CD4-positive, alpha-beta T cell treated with Interferon alpha-2 for 1 hour (primary cell): ENCODE measurements around the gene PTPRE.

Experiments used
- DNase-seq, 2 donors: peaks; one replicate each; pipeline ENCODE4 v3.0.0-alpha.2; 2020 to 2022

The PTPRE gene

GRCh38 chr10:128049226-128050120 is 142.6 kb downstream of the PTPRE start:
- DNase-seq = no peak

- DNase-seq = no peak
Measured at GRCh38 chr10:128050121-128050516, 143.2 kb downstream of the PTPRE start.

- peak in 1 of 2 donors; percentile 52 for DNase-seq
Measured at GRCh38 chr10:128050936-128051335, 144.0 kb downstream of the PTPRE start.

GRCh38 chr10:128051548-128051947 is 144.6 kb downstream of the PTPRE start:
- DNase-seq = no peak

GRCh38 chr10:128052696-128053095 is 145.8 kb downstream of the PTPRE start:
- no peak for DNase-seq

- no peak for DNase-seq
Measured at GRCh38 chr10:128053356-128053755, 146.5 kb downstream of the PTPRE start.

GRCh38 chr10:128054163-128054970 is 147.5 kb downstream of the PTPRE start:
- peak in 1 of 2 donors; percentile 53 for DNase-seq

- DNase-seq = no peak
Measured at GRCh38 chr10:128055061-128055868, 148.4 kb downstream of the PTPRE start.

GRCh38 chr10:128056303-128057050 is 149.6 kb downstream of the PTPRE start:
- no peak for DNase-seq

DNA sequence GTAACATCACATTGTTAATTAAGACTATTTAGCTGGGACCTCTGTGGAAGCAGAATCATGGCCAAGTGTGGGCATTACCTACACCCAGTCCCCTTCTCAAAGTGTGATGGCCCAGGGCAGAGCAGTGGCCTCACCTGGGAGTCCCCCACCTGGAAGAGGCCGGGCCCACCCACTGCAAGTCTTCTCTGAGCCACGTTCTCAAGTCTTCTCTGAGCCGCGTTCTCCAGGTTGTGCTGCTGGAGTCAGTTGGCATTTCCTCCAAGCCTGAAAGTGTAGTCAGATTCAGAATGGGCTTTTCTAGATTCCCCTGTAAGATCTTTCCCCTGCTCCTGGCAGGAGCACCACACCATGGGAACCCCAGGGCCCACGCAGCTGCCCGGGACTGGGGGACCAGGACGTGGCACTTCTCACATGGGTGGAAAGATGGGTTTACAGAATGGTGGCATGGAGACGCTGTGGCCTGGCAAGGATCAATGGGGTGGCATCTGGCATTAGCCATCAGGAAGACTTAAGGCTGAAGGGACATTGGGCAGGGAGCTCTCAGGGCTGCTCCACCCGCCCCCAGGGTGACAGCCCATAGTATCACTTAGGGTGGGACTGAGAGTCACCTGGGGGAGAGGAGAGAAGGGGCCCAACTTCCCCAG is 151.3 kb downstream of the PTPRE start:
- DNase-seq = no peak

- DNase-seq = no peak
Measured at GRCh38 chr10:128058750-128059134, 151.8 kb downstream of the PTPRE start.

- DNase-seq = no peak
Measured at GRCh38 chr10:128059266-128059981, 152.5 kb downstream of the PTPRE start.

DNA sequence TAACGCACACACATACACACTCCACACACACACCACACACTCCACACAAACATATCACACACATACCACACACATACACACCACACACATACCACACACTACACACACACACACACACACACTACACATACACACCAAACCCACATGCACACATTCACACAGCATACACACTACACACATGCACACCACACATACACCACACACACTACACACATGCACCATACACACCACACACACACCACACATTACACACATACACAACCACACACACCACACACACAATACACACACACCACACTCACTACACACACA is 153.0 kb downstream of the PTPRE start:
- no peak for DNase-seq

GRCh38 chr10:128060341-128061250 is 153.7 kb downstream of the PTPRE start:
- no peak for DNase-seq

GRCh38 chr10:128061306-128062300 is 154.7 kb downstream of the PTPRE start:
- no peak for DNase-seq

GRCh38 chr10:128062331-128062880 is 155.5 kb downstream of the PTPRE start:
- peak in 1 of 2 donors; percentile 34 for DNase-seq

GRCh38 chr10:128062881-128063563 is 156.1 kb downstream of the PTPRE start:
- peak; percentile 76 to 78 for DNase-seq

GRCh38 chr10:128063736-128064107 is 156.8 kb downstream of the PTPRE start:
- DNase-seq = no peak
